M059J (cell line): ENCODE data around the gene RXRB. TPM values are rescaled to one million over a fixed set of nuclear protein-coding genes. Genes with fewer than 3 reads are reported as not detected.
"Not testable (repeated sequence)": the region's sequence is repeated elsewhere in the genome, so short reads cannot be mapped to it uniquely, and the experiment has no call there.

Experiments
- DNase-seq: peaks from one replicate; pipeline ENCODE4 v3.0.0-alpha.2; 2012; ENCODE audit warnings: low read depth
- total RNA-seq: library from RNA; depleted of rRNA; stranded (reverse); fragments of >200 nt; shearing (Covaris generic); gene quantifications from 2 replicates; pipeline ENCODE4 v1.2.3, GENCODE V29; 2014; rRNA removed

Gene RXRB
- total RNA-seq, 1 experiment from 2014 or later = 28.7 TPM

DNA sequence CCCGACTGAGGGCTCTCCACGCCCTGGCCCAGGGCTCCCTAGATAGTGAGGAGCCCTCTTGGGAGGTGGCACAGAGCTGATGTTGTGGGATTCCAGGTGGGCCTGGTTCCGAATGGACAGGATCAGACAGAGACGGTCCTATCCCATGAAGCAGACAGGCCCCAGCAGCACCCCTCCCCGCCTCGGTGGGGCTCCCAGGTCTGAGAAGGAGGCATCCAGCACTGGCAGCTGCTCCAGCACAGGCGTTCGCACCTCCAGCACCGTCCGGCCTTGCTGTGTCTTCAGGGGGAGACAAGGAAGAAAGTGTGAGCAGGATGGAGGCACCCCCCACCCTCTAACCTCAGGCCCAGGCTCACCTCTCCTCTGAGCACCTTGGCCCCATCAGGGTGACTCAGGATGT is 36.9 kb downstream of the RXRB start:
- DNase-seq = no peak

- DNase-seq = peak; percentile 70
Observed at GRCh38 chr6:33161354-33162331, 38.8 kb downstream of the RXRB start.

DNA sequence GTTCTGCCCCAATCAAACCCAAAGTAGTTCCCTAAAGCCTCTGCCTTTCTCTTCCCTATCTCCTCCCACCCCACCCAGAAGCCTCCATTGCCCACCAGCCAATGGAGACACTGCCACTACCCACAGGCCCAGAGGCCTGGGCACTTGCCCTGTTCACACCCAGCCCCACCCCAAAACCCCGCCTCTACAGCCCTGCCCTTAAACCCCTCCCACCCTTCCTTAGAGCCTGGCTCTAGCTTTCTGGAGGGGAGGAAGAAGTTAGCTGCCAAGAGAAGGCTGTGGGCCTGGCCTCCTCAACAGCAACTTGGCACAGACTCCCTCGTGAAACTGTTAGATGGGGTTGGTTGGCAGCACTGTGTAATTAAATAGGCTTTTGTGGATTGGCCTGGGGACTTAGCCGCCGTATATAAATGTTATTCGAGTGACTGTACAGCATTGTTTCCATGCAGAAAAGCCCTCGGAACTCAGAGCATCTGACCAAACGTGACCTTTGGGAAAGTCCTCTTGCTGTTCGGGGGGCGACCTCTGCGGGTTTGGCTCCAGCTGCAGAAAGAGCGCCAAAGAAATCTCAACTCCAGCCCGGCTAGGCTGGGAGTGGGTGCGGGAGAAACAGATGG is 39.6 kb downstream of the RXRB start:
- peak; percentile 99 for DNase-seq

DNA sequence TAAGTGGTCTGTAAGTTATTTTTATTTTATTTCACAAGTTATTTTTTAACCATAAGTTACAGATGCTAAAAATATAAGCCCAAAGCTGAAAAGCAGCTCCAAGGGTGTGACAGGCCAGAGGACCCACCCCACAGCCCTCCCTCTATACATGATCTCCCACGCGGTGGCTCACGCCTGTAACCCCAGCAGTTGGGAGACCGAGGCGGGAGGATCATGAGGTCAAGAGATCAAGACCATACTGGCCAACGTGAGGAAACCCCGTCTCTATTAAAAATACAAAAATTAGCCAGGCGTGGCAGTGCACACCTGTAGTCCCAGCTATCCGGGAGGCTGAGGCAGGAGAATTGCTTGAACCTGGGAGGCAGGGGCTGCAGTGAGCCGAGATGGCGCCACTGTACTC is 40.4 kb downstream of the RXRB start:
- DNase-seq = no peak

DNA sequence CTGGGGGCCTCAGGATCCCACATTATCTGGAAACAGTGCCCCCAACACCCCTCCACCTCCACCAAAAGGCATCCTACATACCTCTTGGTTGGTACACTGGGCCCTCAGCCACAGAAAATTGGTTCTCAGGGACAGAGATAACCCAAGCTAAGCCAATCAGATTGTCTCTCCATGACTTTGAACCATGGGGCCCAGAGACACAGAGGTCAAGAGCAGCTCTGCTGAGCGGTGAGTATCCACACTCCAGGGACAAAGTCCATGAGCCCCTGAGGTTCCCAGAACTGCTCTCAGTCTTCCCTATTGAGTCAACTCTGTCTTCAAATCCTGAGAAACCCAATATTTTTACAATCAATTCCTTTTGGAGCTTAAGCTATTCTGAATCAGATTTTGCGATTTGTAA is 43.5 kb downstream of the RXRB start:
- no peak for DNase-seq

DNA sequence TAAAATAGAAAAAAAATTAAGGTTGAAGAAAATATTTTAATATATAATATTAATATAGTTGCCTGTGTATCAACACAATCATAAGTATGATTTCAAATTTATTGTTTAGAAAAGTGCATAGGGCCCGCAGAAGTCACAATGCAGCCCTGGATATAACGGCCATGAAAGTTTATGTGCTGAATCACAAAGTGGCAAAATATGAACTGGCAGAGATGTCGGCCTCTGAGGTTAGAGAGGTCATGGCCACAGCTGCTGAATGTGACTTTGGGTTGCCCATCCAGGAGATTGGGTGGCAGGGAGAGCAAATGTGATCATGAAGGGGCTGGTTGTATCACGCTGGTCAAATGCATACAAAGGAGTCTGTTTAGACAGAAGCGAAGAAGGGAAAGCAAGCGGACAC is 43.9 kb downstream of the RXRB start:
- no peak for DNase-seq

DNA sequence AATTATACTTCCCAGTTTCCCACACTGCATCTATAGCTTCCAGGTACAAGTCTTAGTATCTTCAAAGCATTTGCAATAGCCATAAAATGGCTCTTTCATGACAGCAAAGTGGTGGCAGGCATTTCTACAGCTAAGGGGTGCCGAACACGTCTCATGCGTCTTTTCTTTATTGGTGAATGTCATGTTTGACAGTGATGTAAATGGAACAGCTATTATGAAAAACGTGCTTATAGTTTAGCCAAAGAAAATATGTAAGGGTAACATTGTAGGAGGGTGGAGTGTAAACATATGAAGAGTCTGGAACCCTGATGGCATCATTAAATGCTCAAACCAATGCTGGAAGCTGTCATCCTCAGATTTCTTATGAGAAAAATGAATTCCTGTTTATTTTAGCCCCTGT is 46.1 kb downstream of the RXRB start:
- no peak for DNase-seq

DNA sequence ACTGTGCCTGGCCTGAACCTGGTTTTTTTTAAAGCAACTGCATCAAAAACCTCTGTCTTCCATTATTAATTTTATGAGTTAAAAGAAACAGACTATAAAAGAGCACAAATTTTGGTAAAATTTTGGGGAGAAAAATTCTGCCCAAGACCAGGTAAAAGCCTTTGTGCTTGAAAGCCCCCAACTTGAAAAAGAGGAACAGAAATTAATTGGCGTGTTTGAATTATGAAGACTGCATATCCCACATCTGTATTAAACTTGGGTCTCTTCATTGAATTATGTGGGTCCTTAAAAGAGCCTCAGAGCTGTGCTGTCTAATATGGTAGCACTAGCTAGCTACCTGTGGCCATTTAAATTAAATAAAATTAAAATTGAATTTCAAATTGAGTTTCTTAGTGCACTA is 49.4 kb downstream of the RXRB start:
- DNase-seq = no peak

DNA sequence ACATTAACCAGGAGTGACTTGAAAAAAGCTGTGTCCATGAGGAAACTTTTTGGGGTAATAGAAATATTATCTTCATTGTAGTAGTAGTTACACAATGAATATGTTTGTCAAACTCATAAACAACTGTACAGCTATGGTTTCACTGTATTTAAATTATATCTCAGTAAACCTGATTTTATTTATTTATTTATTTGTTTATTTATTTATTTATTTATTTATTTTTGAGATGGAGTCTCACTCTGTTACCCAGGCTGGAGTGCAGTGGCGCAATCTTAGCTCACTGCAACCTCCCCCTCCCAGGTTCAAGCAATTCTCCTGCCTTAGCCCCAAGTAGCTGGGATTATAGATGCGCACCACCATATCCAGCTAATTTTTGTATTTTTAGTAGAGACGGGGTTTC is 49.9 kb downstream of the RXRB start:
- not testable (repeated sequence) for DNase-seq

DNA sequence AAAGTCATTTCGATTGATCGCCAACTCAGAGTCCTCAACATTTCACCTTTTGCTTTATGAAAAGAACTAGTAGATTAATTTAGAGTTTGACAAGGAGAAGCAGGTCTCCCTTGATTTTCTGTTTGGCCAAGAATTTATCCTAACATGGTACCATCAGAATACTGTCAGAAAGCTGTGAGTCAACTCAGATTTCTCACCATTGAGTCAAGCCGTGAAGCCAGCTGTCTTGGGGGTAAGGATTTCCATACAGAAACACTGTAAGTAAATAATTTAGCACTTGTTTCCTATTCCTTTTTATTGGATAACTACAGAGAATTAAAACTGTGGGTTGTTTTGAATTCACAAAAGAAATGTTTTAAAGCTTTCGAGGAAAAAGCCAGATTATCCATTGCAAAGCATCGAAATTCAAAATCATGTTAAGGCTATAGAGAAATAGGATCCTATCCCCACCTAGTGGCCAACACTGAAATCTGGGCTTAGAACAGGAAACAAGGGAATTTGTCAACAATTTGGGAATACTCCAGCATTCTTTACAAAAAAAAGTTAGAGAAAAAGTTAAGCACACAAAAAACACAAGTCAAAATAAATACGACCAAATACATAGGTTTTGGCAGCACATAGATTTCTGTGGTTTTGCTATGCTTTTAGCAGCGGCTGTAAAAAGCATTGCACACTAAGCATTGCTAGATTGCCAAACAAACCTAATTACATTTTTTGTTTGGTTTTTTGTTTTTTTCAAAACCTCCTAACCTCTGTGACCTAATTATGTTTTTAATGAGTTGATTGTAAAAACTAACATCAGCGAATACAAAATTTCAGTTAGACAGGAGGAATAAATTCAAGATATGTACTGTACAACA is 52.4 kb downstream of the RXRB start:
- peak; percentile 63 for DNase-seq

GRCh38 chr6:33144373-33144772 is 56.1 kb downstream of the RXRB start:
- DNase-seq = peak; percentile 71

Other genes starting within 250 kb of the RXRB start
- gene HLA-DMA, start 247.6 kb downstream of the RXRB start, total RNA-seq = 11.4 and 12.3 TPM in 2 replicates
- 148 and 223 TPM in 2 replicates for gene BRD2, start 232.1 kb downstream of the RXRB start, total RNA-seq
- gene HLA-DOA, start 191.1 kb downstream of the RXRB start, total RNA-seq = not detected in 2 replicates
- gene HLA-DPA1, start 127.0 kb downstream of the RXRB start, total RNA-seq = 1.3 and 2.0 TPM in 2 replicates
- gene HLA-DPB1, start 124.7 kb downstream of the RXRB start, total RNA-seq = not detected in 2 replicates
- gene COL11A2, start 8.2 kb downstream of the RXRB start, total RNA-seq = 0.02 TPM in 1 of 2 replicates, not detected in the other
- 140 and 234 TPM in 2 replicates for gene SLC39A7, start 202 bp upstream of the RXRB start, total RNA-seq
- gene HSD17B8, start 4.0 kb upstream of the RXRB start, total RNA-seq = 0.32 TPM in 1 of 2 replicates, not detected in the other
- gene RING1, start 7.8 kb upstream of the RXRB start, total RNA-seq = 44.2 and 48.5 TPM in 2 replicates
- gene VPS52, start 71.2 kb upstream of the RXRB start, total RNA-seq = 37.5 and 45.3 TPM in 2 replicates
- gene RPS18, start 71.4 kb upstream of the RXRB start, total RNA-seq = 2,277 and 2,867 TPM in 2 replicates
- gene B3GALT4, start 76.5 kb upstream of the RXRB start, total RNA-seq = not detected in 2 replicates
- 151 and 184 TPM in 2 replicates for gene WDR46, start 88.6 kb upstream of the RXRB start, total RNA-seq
- 123 and 136 TPM in 2 replicates for gene PFDN6, start 88.9 kb upstream of the RXRB start, total RNA-seq
- gene RGL2, start 98.3 kb upstream of the RXRB start, total RNA-seq = 29.9 and 54.6 TPM in 2 replicates
- 162 and 258 TPM in 2 replicates for gene TAPBP, start 113.4 kb upstream of the RXRB start, total RNA-seq
- gene ZBTB22, start 117.1 kb upstream of the RXRB start, total RNA-seq = 13.8 and 18.0 TPM in 2 replicates
- gene DAXX, start 122.3 kb upstream of the RXRB start, total RNA-seq = 95.5 and 107 TPM in 2 replicates
- 130 and 159 TPM in 2 replicates for gene KIFC1, start 191.2 kb upstream of the RXRB start, total RNA-seq
- 61.9 and 67.3 TPM in 2 replicates for gene PHF1, start 210.3 kb upstream of the RXRB start, total RNA-seq
- gene CUTA, start 217.4 kb upstream of the RXRB start, total RNA-seq = 610 and 623 TPM in 2 replicates
- 2.5 and 5.7 TPM in 2 replicates for gene SYNGAP1, start 219.4 kb upstream of the RXRB start, total RNA-seq